HG03045 (cell line): ENCODE results near the gene UBE2E2.

Experiments used
- ATAC-seq: cut with Tn5 transposase; IDR thresholded peaks from one replicate; pipeline ENCODE4 v1.9.1; 2021; ENCODE audit warnings: mild to moderate bottlenecking, moderate library complexity; ENCODE audit not compliant: unreplicated experiment

The UBE2E2 gene

GRCh38 chr3:23192816-23193215 lies 10.3 kb upstream of the UBE2E2 start:
- no peak for ATAC-seq

GRCh38 chr3:23193831-23194230 lies 9.3 kb upstream of the UBE2E2 start:
- no peak for ATAC-seq

- no peak for ATAC-seq
These were observed 4.3 kb upstream of the UBE2E2 start for GRCh38 chr3:23198801-23199200.

- ATAC-seq, result no peak
These were observed 3.5 kb upstream of the UBE2E2 start for GRCh38 chr3:23199649-23200048.

GRCh38 chr3:23201154-23201838 lies 1.8 kb upstream of the UBE2E2 start:
- no peak for ATAC-seq

GRCh38 chr3:23202203-23202920 lies 765 bp upstream of the UBE2E2 start:
- peak; percentile 31 for ATAC-seq

GRCh38 chr3:23203708-23204330 lies 692 bp downstream of the UBE2E2 start:
- ATAC-seq, result no peak

GRCh38 chr3:23206366-23206765 lies 3.2 kb downstream of the UBE2E2 start:
- ATAC-seq, result no peak

- no peak for ATAC-seq
These were observed 6.0 kb downstream of the UBE2E2 start for GRCh38 chr3:23209103-23209502.

GRCh38 chr3:23209747-23210487 lies 6.8 kb downstream of the UBE2E2 start:
- no peak for ATAC-seq

- ATAC-seq, result no peak
These were observed 10.7 kb downstream of the UBE2E2 start for GRCh38 chr3:23213813-23214212.

- no peak for ATAC-seq
These were observed 14.9 kb downstream of the UBE2E2 start for GRCh38 chr3:23217872-23218554.

- peak; percentile 38 for ATAC-seq
These were observed 16.0 kb downstream of the UBE2E2 start for GRCh38 chr3:23219117-23219516.

GRCh38 chr3:23219552-23219951 lies 16.4 kb downstream of the UBE2E2 start:
- peak; percentile 38 for ATAC-seq

- no peak for ATAC-seq
These were observed 18.0 kb downstream of the UBE2E2 start for GRCh38 chr3:23221136-23221535.

GRCh38 chr3:23232016-23232415 lies 28.9 kb downstream of the UBE2E2 start:
- no peak for ATAC-seq

- ATAC-seq, result no peak
These were observed 29.7 kb downstream of the UBE2E2 start for GRCh38 chr3:23232854-23233253.

- ATAC-seq, result no peak
These were observed 32.1 kb downstream of the UBE2E2 start for GRCh38 chr3:23235264-23235663.

GRCh38 chr3:23236890-23237289 lies 33.8 kb downstream of the UBE2E2 start:
- no peak for ATAC-seq

- ATAC-seq, result no peak
These were observed 35.0 kb downstream of the UBE2E2 start for GRCh38 chr3:23238156-23238555.

GRCh38 chr3:23238578-23238977 lies 35.5 kb downstream of the UBE2E2 start:
- no peak for ATAC-seq
